Stimulated activated CD4-positive, alpha-beta T cell treated with anti-CD3 and anti-CD28 coated beads, Interleukin-12 subunit alpha, Interleukin-12 subunit beta, amount 100 ng/mL, for 48 hours (primary cell): ENCODE measurements around the gene MMD2.
"Not testable (repeated sequence)": the region's sequence is repeated elsewhere in the genome, so short reads cannot be mapped to it uniquely, and the experiment has no call there.

Source experiments
- DNase-seq, 3 donors: peaks; one replicate each; pipeline ENCODE4 v3.0.0-alpha.2; 2020; ENCODE audit warnings: low read depth in 2 of 3, low spot score in 1 of 3

The MMD2 gene

DNA sequence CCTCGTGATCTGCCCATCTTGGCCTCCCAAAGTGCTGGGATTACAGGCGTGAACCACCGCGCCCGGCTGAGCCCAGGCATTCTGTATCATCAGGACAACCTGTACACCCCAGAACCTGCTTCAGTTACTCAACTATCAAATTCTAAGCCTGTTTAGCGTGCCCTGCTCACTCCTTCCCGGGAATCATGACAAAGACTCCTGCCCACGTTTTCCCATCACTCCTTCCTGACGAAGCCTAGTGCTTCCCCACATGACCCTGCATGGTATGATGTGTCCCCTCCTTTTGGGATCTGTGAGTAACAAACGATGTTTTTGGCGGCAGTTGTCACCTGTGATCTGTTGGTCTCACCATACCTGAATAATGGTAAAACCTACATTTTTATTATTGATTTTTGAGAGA is 63.2 kb downstream of the MMD2 start:
- DNase-seq, result no peak

- DNase-seq, result no peak
These were observed 64.5 kb downstream of the MMD2 start for GRCh38 chr7:4894482-4894881.

DNA sequence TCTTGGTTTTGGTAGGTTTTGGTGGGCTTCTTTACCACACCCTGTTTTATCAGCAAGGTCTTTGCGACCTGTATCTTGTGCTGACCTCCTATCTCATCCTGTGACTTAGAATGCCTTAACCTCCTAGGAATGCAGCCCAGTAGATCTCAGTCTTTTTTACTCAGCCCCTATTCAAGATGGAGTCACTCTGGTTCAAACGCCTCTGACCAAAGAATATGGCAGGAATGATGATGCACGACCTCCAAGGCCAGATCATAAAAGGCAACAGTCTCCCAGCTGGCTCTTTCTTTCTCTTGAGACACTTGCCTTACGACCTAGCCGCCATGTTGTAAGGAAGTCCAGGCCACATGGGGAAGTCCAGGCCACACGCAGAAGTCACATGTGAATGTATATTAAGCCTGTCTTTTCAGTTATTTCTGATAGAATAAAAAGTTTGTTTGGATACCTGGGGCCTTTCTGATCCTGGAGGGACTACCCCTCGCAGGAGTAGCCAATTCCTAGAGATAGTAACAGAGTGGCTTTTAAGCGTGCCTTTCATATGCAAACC is 65.0 kb downstream of the MMD2 start:
- no peak for DNase-seq

GRCh38 chr7:4893188-4893587 is 65.8 kb downstream of the MMD2 start:
- not testable (repeated sequence) for DNase-seq

DNA sequence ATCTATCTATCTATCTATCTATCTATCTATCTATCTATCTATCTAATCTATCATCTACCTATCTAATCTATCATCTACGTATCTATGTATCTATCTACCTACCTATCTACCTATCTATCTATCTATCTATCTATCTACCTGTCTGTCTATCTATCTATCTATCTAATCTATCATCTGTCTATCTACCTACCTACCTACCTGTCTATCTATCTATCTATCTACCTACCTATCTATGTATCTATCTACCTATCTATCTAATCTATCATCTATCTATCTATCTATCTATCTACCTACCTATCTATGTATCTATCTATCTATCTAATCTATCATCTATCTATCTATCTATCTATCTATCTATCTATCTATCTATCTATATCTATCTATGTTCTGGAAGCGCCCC is 67.5 kb downstream of the MMD2 start:
- DNase-seq, result not testable (repeated sequence)

GRCh38 chr7:4889682-4890081 is 69.3 kb downstream of the MMD2 start:
- DNase-seq, result no peak

DNA sequence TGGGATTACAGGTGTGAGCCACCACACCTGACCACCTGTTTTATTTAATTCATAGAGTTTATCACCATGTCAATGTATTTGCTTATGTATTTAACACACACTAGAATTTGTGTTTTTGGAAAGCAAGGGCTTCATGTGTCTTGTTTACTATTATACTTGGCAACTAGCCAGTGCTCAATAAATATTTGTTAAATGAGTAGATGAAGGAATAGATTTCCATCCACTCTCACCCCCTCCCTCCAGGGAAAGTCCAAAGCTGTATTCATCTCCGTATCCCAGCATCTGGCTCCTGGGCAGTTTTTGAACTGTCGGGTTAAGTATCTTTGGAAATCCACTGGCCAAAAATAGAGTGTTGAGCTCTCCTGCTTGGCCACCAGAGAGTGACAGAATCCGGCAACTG is 70.8 kb downstream of the MMD2 start:
- no peak for DNase-seq

DNA sequence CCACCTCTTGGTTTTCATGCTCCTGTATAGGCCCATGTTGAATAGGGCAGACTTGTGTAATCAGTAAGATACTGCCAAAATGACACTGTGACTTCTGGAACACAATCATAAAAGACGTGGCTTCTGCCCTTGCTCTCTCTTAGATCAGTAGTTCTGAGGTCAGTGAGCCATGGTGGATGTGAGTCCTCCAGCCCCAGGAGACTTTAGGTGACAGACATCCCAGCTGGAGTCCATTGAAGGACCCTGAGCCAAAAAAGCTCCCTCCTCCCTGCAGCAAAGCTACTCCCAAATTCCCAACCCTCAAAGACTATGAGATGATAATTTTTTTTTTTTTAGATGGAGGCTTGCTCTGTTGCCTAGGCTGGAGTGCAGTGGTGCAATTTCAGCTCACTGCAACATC is 72.3 kb downstream of the MMD2 start:
- DNase-seq, result no peak

GRCh38 chr7:4885317-4885807 is 73.6 kb downstream of the MMD2 start:
- DNase-seq, result no peak

DNA sequence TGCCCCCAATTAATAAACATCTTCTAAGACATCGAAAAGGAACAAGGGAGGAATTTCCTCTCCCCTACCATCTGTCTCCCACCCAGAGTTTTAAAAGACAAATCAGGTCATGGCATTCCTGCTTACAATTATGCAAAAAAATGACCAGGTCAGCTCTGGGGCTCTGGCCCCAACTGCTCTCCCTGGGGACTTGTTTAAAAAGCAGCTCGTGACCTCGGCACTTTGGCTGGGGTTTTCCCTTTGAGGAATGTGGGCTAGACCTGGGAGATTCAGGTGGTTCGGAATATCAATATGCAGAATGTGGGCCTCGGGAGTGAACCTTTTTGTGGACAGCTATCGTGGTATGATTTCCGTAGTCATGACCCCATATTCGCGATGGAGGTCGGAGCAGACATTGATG is 74.8 kb downstream of the MMD2 start:
- DNase-seq, result no peak

DNA sequence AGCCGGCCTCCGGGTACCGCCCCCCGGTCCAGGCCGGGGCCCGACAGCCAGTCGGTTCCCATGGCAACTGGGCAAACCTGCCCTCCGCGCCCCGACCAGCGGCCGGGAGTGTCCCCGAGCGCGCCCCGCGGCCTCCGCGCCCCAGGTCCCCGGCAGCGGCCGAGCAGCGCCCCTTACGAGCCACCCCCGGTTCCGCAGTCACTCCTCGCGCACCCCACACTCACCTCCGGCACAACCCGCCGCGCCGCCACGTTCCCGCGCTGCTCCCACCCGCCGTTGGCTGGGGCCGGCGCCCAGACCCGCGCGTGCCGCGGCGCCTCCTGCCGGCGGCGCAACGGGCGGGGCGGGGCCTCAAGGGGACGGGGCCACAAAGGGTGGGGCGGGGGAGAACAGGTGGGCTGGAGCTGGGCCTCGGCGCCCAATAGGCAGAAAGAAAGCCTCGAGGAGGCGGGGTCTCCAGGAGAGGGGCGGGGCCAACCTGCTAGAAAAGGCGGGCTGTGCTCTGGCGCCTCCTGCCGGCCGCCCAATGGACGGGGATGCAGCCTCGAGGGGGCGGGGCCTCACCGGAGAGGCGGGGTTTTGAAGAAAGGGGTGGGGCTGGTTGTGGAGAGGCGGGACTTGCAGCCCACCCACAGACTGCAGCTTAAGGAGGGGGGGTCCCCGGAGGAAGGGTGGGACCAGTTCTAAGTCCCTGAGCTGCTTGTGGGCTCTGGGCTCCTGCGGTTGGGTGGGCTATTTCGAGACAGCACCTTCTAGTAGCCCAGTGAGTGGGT is 75.4 kb downstream of the MMD2 start, which contains the start of gene RADIL:
Gene RADIL (minus strand): TSS at position 345 of the 773 bp plus-strand sequence. CDS start 5,577 bp downstream, outside the sequence.
- peak; percentile 85 to 94 (median 92) for DNase-seq

DNA sequence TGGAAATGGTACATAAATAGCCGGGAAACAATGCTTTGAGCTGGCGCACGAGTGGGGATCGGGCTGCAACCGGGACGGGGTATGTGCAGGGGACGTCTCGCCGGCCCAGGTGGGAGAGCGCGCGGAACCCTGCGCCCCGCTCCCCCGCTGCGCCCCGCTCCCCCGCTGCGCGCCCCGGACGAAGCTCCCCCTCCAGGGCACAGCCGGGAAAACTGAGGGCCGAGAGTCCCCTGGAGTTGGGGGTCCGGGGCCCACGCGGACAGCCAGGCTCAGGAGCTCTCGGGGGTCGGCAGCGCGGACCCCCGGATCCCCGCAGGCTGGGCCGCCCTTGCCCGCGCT is 76.0 kb downstream of the MMD2 start:
- no peak for DNase-seq

DNA sequence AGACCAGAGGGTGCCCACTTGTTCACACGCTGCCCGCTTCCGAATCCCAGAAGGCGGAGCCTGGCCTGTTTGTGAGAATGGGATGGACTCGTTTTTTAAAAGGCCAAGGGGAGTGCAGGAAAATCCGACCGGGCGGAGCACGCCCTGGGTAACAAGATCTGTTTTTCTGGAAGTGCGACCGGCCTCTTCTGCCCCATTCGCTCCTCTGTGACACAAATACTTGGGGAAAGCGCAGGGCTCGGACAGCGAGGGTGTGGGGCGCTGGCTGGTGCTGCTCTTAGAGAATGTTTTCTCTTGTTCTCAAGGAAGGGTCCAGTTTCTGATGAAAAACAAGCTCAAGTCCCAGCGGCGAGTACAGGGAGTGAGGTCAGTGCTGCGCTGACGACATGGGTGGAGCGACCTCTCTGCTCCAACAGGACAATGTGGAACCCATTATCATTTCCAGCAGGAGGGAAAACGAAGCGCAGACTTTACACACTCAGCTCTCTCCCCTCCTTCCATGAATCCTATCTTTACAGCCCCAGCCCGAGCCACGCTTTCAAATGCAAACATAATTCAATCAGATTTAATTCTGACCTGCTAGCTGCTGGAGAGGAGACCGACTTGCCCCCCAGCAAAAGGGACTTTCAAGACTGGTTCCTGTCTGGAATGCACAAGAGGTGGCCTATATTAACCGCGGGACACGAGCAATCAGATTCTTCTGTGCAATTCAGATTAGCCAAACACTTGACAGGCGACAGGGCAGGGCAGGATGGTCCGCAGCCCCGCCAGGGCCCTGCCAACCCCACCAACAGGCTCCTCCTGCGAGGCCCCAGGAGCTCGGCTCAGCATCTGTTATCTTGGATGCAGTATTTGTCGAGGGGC is 76.6 kb downstream of the MMD2 start:
- no peak for DNase-seq

- DNase-seq, result no peak
These were observed 78.8 kb downstream of the MMD2 start for GRCh38 chr7:4880218-4880617.

DNA sequence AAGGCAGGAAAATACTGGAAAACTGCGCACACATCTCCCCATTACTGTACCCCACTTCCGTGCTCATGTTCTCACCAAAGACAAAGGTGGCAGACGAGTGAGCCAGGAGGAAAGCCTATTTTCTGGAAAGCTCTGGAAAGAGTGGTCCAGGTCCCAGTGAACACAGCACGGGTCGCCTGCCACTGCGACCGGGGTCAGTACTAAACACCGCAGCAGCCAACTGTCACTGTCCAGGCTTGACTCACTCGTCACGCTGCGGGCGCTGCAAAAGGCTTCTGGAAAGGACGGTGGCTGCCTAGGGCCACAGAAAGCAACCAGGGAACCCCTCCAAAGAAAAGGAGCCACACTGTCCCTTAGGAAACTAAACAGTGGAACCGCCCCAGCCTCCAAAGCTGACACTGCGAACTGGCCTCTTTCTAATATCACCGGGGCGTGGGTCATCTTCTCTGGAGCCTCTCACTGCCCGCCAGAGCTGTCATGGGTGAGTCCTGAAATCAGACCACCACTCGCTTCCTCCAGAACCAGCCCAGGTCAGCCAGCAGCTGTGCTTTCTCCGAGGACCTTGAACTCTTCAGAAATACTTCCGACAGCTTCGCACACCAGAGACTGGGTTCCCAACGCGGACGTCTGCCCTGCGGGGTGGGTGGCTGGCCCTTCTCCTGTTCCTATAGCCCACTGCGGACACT is 79.4 kb downstream of the MMD2 start:
- no peak for DNase-seq

DNA sequence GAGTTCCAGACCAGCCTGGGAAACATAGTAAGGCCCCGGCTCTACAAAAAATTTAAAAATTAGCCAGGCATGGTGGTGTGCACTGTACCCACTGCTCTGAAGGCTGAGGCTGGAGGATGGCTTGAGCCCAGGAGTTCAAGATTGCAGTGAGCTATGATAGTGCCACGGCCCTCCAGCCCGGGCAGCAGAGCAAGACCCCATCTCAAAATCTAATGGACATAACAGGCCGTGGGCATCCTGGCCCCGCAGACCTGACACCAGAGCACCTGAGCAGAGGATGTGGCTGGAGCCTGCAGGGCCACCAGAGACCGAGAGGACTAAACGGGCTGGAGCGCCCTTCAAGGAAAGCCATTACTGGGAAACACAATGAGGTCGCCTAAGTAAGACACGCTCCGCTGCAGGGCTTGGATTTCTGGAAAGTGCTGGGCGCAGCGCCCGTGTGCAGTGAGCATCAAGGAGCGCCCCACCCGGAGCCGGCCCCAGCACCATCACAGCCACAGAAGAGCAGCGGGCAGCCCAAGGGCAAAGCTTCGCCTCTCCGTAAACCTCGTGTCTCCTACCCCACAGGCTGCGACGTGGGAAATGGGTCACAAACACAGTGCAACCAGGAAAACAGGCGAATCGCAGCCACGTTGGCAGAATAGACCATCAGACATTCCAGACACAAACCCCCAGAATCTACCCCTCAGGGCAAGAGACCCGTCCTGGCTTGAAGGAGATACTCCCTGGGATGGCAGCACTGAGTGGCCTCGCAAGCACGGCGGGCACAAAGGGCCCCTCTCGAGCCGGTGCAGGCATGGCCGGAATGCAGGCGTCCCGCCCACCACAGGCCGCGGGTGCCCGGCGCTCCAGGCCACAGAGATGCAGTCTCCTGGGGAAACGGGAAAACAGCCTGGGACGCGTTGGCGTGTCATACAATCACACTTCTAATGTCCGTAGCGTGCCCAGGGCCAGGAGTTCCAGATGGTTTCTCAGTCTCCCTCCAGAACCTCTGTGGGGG is 80.4 kb downstream of the MMD2 start:
- DNase-seq, result no peak

DNA sequence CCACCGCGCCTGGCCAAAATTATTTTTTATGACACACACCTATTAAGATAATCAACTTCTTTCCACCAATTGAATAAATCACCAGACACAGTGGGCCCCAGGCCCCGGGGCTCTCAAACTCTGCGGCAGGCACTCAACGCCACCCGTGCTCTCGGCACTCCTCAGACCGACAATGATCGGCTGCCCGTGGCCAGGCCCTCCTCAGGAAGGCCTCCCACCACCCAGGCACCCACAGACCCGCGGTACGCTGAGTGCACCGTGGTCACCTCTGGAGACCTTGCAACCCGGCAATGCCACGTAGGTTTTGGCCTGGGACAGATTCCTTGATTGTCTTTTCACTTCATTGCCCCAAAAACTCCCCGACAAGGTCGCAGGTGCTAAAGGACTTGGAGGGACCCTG is 82.4 kb downstream of the MMD2 start:
- DNase-seq, result no peak

DNA sequence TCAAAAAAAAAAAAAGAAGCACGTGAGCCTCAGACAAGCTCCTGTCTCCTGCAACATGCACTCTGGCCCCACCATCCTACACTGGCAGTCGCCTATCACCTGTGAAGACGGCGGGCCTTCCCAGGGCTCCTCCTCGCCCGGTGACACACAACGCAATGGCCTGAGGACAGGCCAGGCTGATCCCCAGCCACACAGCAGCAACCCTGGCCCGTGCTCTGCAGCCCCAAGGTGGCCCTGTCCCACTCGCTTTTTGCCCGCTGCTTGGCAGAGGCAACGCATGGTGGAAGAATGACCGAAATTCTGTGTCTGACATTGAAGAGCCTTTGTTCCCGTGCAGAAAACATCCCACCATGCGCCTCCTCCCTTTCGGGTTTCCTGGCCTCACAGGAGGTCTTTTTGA is 83.6 kb downstream of the MMD2 start:
- DNase-seq, result no peak

- no peak for DNase-seq
These were observed 85.7 kb downstream of the MMD2 start for GRCh38 chr7:4873071-4873944.
